GM12891 (cell line): ENCODE data around the gene TXNL4A.

Experiments
- DNase-seq: peaks from one replicate; pipeline ENCODE4 v3.0.0; 2011; ENCODE audit warnings: low spot score; ENCODE audit not compliant: insufficient read length
- FAIRE-seq: peaks from 2 replicates; lab custom pipeline; 2011; peaks lifted over from hg19 to GRCh38; lab: Jason Lieb, UNC
- PAX5 ChIP-seq: IDR thresholded peaks from 2 replicates; pipeline ENCODE4 v1.6.1; 2011; ENCODE audit warnings: low read length, moderate library complexity, mild to moderate bottlenecking; ENCODE audit not compliant: insufficient read depth, severe bottlenecking
- POLR2A ChIP-seq: IDR thresholded peaks from 2 replicates; pipeline ENCODE4 v1.6.1; 2011; ENCODE audit warnings: low read depth, low read length, control low read depth
- POLR2AphosphoS5 ChIP-seq: IDR thresholded peaks from 2 replicates; pipeline ENCODE4 v1.6.1; 2011; ENCODE audit warnings: low read depth, low read length, control low read depth
- POU2F2 ChIP-seq: IDR thresholded peaks from 2 replicates; pipeline ENCODE4 v1.6.1; 2011; ENCODE audit warnings: low read depth, mild to moderate bottlenecking, control low read depth, low read length, moderate library complexity
- SPI1 ChIP-seq: IDR thresholded peaks from 2 replicates; pipeline ENCODE4 v1.6.1; 2011; ENCODE audit warnings: low read depth, low read length, control low read depth
- TAF1 ChIP-seq: IDR thresholded peaks from 2 replicates; pipeline ENCODE4 v1.6.1; 2011; ENCODE audit warnings: low read depth, low read length, control low read depth

The TXNL4A gene

GRCh38 chr18:79950515-79951341 is 37.6 kb downstream of the TXNL4A start:
- TF ChIP-seq PAX5 (no peak), POLR2AphosphoS5 (no peak)
- DNase-seq (peak; percentile 45), FAIRE-seq (peak; percentile 47)

- DNase-seq (no peak), FAIRE-seq (peak; percentile 73)
- TF ChIP-seq TAF1 (no peak), POLR2A (no peak), SPI1 (peak; percentile 60; the same call in 1 of the 2 replicates), POLR2AphosphoS5 (no peak), POU2F2 (no peak)
Measured at GRCh38 chr18:79949697-79950487, 38.5 kb downstream of the TXNL4A start.

GRCh38 chr18:79948719-79949411 is 39.5 kb downstream of the TXNL4A start:
- no peak for DNase-seq
- TF ChIP-seq TAF1 (no peak), PAX5 (no peak), SPI1 (no peak), POU2F2 (no peak), POLR2A (no peak), POLR2AphosphoS5 (no peak)
- FAIRE-seq = peak; percentile 45

GRCh38 chr18:79947881-79948610 is 40.3 kb downstream of the TXNL4A start:
- FAIRE-seq = no peak
- DNase-seq = no peak
- TF ChIP-seq SPI1 = no peak
- no peak for TF ChIP-seq PAX5
- TF ChIP-seq POLR2A = no peak
- no peak for TF ChIP-seq POLR2AphosphoS5
- no peak for TF ChIP-seq POU2F2
- TF ChIP-seq TAF1 = no peak

GRCh38 chr18:79947054-79947755 is 41.2 kb downstream of the TXNL4A start:
- FAIRE-seq (no peak), DNase-seq (no peak)
- TF ChIP-seq POU2F2 (no peak), POLR2AphosphoS5 (no peak), TAF1 (no peak), SPI1 (no peak), PAX5 (no peak), POLR2A (no peak)

GRCh38 chr18:79945118-79946042 is 43.0 kb downstream of the TXNL4A start:
- DNase-seq (no peak), FAIRE-seq (peak; percentile 43)
- no peak for TF ChIP-seq SPI1
- TF ChIP-seq PAX5 = no peak
- TF ChIP-seq POLR2A = no peak
- no peak for TF ChIP-seq POLR2AphosphoS5
- TF ChIP-seq POU2F2 = no peak

GRCh38 chr18:79944746-79945117 is 43.6 kb downstream of the TXNL4A start:
- FAIRE-seq (no peak), DNase-seq (no peak)
- TF ChIP-seq SPI1 (no peak), POU2F2 (no peak), POLR2AphosphoS5 (no peak), PAX5 (no peak), TAF1 (no peak), POLR2A (no peak)
